HG02763 (cell line): ENCODE measurements around the gene EPOP.

Source experiments
- ATAC-seq: cut with Tn5 transposase; IDR thresholded peaks from one replicate; pipeline ENCODE4 v1.9.1; 2021; ENCODE audit warnings: mild to moderate bottlenecking, moderate library complexity; ENCODE audit not compliant: unreplicated experiment

EPOP gene

DNA sequence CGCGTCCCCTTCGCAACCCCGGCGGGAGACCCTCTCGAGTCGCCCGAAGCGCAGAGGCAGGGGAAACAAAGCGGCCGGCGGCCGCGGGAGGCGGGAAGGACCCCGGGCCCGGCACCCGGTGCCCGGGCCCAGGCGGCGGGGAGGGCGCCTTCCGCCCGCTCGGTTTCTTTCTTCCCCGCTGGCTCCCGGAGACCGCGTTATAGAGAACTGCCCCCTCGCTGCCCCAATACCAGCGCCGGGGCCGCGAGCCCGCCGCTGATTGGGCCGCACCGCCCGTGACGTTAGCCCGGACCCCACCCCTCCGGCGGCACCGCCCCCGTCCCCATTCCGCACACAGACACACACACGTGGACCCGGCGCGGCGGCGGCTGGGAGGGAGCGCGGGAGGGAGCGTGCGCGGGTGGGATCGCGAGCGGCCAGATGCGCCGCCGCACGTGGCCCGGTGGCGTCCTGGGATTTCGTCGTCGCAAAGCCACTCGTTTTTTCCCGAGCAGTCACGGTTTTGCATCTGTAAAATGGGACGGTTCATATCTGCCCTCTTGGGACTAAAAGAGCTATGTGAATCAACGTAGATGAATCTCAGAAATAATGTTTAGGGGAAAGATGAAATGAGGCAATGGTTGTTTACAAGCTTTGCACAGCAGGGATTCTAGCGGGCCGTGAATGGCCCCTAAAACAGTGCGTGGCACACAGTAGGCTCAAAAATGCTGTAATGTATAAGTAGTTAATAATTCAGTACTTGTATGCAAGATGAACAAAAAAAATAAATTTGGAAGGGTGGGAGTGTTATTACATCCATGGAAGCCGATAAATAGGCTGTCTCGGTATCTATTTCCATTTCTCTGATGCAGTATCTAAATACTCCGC is at the start of gene EPOP:
Gene EPOP (minus strand): TSS at position 209 of the 867 bp plus-strand sequence. CDS start 462 bp downstream, outside the sequence.
- ATAC-seq, result peak; percentile 85

DNA sequence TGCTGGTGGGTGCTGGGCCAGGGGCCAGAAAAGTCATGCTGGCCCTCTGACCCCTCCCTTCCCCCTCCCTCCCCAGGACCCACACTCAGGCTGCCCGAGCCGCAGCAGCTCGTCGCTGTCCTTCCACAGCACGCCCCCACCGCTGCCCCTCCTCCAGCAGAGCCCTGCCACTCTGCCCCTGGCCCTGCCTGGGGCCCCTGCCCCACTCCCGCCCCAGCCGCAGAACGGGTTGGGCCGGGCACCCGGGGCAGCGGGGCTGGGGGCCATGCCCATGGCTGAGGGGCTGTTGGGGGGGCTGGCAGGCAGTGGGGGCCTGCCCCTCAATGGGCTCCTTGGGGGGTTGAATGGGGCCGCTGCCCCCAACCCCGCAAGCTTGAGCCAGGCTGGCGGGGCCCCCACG is 47.0 kb upstream of the EPOP start:
- ATAC-seq, result no peak

DNA sequence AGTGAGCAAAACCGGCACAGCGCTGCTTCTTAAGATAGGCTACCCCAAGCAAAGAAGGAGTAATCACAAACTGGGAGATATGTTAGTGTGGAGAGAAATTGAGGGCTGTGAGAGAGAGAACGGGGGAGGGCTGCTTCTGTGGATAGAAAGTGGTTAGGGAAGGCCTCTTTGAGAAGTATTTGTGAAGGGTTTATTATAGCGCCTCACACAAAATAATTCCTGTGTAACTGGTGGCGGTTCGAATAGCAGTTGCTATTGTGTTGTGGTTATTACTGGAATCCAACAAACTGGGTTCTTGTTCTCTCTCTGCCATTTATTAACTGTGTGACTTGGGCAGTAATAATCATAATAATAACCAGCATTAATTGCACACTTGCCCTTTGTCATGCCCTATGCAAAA is 46.2 kb upstream of the EPOP start:
- no peak for ATAC-seq

DNA sequence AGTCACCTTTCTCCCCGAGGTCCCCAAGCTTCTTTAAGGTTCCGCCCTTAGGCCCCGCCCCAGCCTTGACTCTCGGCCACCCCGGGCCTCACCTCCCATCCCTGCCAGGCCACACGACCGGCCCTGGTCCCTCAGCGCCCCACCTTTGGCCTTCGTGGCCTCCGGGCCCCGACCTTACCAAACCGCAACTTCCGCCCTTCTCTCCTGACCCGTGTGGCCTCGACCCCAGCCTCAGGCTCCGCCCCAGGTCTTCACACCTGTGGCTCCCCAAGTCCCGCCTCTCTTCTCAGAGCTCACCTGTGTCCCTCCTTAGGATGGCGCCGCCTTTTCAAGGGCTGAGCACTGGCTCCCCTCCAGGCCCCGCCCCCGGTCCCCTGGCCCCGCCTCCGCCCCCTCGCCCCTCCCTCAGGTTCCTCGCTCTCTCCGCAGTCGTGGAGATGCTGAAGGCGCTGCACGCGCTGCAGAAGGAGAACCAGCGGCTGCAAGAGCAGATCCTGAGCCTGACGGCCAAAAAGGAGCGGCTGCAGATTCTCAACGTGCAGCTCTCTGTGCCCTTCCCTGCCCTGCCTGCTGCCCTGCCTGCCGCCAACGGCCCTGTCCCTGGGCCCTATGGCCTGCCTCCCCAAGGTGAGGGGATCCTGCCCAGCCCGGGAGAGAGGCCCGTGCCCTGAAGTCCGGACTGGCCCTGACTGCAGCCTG is 45.3 kb upstream of the EPOP start:
- no peak for ATAC-seq

DNA sequence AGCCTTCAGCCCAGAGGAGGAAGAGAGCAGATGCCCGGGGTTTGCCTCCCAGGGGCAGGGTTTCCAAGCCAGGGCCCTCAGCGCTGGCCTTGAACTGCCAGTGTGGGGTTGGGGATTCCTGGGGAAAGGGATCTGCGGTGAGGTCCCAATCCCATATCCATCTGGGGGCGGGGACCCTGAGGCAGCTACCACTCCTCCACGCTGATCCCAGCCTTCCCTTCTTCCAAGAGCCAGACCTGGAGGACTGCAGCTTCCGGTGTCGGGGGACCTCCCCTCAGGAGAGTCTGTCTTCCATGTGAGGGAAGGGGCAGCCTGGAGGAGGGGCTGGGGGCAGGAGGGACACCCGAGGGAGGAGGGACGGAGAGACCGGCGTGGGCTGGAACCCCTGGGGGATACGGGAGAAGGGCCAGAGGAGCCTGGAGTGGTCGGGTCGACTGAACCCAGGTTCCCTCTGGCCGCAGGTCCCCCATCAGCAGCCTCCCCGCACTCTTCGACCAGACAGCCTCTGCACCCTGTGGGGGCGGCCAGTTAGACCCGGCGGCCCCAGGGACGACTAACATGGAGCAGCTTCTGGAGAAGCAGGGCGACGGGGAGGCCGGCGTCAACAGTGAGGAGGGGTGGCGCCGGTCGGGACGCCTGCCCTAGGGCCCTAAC is 44.7 kb upstream of the EPOP start:
- no peak for ATAC-seq

DNA sequence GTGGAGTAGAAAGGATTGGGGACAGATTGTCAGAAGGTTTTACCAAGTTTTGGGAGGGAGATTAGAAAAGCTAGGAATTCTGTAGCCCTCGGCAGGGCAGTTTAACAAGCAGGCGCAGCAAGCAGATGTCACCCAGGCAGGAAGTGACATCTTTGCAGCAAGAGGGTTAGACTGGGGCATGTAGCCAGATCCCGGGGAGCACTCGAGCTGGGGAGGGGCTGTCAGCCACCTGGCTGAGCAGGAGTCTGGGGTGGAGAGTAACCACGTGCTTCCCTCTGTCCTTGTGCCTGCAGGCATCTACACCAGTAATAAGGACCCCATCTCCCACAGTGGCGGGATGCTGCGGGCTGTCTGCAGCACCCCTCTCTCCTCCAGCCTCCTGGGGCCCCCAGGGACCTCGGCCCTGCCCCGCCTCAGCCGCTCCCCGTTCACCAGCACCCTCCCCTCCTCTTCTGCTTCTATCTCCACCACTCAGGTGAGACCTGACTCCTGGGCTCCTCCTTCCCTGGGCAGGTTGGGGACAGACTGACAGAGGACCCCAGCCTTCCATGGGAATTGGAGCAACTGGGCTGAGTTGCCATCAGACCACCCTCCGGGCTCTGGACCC is 42.5 kb upstream of the EPOP start:
- ATAC-seq, result no peak

DNA sequence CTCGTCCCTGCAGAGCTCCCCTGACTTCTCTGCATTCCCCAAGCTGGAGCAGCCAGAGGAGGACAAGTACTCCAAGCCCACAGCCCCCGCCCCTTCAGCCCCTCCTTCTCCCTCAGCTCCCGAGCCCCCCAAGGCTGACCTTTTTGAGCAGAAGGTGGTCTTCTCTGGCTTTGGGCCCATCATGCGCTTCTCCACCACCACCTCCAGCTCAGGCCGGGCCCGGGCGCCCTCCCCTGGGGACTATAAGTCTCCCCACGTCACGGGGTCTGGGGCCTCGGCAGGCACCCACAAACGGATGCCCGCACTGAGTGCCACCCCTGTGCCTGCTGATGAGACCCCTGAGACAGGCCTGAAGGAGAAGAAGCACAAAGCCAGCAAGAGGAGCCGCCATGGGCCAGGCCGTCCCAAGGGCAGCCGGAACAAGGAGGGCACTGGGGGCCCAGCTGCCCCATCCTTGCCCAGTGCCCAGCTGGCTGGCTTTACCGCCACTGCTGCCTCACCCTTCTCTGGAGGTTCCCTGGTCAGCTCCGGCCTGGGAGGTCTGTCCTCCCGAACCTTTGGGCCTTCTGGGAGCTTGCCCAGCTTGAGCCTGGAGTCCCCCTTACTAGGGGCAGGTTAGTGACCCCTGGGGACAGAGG is 41.7 kb upstream of the EPOP start:
- no peak for ATAC-seq

DNA sequence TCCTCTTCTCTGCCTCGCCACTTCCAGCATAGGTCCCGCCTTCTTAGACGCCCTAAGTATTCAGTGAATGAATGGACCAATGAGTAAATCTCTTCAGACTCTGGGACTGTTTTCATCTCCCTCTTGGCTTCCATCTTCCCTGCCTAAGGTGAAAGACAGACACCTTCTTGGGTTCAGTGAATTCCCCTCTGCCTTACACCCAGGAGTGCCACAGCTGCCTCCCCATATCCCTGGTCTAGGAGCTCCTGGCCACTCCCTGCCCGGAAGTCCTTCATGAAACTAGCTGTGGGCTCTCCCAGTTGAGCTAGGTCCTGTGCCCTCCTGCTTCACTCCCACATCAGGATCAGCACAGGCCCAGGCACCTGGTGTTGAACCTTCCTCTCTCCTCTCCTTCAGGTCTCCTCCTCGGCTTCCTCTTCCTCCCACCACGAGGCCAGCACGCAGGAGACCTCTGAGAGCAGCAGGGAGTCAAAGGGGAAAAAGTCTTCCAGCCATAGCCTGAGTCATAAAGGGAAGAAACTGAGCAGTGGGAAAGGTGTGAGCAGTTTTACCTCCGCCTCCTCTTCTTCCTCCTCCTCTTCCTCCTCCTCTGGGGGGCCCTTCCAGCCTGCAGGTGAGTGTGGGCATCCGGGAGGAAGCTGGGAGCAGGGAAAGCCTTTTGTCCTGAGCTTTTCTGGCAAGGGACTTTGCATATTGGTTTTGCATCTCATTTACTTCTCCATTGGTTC is 40.6 kb upstream of the EPOP start:
- ATAC-seq, result no peak

DNA sequence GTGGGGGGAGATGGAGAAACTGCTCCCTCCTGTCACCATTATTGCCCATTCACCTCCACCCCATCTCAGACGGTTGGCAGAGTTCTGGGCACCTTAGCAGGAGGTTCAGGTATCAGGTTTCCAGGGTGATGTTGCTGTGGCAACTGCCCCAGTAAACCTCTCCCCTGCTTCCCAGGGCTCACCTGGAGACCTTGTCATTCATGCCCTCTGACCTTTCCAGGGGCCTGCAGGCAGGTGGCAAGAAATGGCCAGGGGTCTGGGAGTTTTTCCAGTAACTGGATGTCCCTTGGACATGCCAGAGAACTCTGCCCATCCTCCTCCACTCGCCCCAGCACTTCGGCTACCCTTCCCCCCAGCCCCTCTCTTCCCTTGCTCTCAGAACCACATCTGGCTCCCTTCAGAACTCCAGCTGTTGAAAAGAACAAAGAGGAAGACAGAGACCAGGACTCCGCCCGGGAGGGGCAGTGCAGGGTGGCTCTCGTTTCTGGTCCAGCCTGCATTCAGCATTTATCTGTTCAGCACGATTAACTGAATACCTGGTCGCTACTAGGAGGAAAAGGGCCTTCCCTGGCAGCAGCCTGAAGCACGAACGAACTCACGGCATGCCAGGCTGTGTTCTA is 38.8 kb upstream of the EPOP start:
- ATAC-seq, result no peak

DNA sequence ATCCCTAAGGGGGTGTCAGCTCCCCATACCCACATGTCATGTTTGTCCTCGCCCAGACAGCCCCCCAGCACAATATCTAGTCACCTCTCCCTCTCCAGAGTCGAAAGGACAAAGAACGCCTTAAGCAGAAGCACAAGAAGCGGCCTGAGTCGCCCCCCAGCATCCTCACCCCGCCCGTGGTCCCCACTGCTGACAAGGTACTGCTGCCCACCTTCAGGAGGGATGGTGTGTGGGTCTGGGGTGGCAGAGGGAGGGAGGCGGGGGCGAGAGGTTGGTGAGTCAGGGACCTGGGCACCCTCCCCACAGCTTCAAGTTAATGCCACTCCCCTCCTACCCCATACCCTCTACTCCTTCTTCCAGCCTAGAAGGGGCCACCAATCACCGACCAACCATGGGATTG is 37.8 kb upstream of the EPOP start:
- ATAC-seq, result no peak

DNA sequence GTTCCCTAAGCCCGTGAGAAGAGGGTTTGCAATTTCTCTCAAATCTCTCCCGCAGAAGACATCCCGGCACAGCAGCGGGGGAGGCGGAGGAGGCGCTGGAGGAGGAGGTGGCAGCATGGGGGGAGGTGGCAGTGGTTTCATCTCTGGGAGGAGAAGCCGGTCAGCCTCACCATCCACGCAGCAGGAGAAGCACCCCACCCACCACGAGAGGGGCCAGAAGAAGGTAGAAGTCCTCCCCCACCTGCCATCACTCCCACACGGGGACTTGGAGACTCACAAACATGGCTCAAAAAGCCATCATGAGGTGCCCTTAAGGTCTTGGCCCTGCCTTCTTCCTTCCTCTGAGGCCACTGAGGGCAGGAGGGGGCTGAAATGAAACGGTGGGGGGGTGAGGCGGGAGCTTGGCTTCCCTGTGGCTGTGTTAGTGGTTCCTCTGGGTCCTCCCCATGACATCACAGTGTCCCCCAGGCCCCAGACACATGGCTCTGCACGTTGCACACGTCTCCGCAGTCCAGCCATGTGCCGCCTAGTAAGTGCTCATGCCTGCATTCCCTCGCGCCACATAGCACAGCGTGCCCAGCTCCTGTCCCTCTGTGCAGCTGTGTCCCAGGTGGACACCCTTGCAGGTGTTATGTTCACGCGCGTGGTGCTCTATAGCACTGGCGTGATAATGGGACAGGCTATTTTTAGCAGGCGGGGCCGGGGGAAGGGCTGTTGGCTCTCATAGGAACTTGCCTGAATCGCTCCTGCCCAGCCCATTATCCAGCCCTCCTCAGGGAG is 37.2 kb upstream of the EPOP start:
- ATAC-seq, result no peak

DNA sequence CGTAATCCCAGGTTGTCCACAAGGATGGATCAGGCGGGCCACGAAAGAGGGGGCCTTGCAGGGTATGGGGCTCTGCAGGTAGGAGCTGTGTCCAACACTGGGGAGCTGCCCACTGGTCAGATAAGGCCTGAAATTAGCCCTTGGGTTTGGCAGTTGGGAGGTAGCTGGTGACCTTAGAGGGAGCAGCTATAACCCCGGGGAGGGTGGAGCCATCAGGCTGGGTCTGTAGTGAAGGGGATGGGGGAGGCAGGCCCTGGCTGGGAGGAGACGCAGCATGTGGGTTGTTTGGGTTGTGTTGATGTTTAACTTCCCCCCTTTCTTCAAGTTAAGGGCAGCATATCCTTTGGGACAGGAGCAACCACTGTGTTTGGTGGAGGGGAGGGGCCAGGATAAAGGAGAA is 36.2 kb upstream of the EPOP start:
- no peak for ATAC-seq

DNA sequence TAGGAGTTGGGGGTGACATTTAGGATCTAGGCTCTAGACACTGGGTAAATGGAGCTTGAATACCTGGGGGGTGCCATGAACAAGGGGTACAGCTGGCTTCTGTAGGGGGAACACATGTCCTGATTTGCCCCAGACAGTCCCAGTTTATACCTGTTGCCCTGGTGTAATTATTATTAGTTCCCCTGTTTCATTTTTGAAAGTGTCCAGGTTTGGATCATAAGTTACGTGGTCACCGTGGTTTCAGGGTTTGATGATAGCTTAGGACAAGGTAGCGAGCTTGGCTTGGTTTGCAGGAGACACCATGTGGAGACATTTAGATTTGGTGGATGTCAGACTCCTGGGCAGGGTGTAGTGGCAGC is 35.8 kb upstream of the EPOP start:
- ATAC-seq, result no peak

DNA sequence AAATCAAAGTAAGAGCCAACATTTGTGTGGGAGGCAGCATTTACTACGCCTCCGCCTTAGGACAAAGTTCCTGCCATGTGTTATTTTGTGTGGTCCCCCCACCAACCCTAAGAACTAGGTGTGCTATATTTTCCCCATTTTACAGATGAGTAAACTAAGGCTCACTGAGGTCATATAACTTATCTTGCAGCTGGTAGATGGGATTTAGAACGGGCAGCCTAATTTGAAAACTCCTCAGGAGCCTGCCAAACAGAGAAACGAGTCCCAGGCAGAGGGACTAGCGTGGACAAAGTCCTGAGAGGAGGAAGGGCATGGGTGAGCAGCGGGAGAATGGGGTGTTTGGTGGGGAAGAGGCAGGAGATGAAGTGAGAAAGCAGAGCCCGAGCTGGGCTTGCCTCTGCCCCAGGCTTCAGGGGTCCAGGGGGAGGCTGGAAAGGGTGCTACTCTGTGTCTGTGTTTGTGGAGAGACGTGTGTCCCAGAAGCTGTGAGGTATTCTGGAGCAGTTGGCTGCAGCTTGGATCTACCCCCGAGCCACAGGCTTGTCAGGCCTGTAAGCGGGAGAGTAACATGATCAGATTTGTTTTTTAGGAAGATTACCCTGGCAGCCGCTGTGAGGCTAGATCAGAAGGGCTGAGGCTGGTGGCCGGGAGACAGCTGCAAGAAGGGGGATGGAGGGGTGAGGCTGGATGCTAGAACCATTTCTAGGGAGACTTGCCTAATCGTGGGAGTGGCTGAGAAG is 35.3 kb upstream of the EPOP start:
- no peak for ATAC-seq

DNA sequence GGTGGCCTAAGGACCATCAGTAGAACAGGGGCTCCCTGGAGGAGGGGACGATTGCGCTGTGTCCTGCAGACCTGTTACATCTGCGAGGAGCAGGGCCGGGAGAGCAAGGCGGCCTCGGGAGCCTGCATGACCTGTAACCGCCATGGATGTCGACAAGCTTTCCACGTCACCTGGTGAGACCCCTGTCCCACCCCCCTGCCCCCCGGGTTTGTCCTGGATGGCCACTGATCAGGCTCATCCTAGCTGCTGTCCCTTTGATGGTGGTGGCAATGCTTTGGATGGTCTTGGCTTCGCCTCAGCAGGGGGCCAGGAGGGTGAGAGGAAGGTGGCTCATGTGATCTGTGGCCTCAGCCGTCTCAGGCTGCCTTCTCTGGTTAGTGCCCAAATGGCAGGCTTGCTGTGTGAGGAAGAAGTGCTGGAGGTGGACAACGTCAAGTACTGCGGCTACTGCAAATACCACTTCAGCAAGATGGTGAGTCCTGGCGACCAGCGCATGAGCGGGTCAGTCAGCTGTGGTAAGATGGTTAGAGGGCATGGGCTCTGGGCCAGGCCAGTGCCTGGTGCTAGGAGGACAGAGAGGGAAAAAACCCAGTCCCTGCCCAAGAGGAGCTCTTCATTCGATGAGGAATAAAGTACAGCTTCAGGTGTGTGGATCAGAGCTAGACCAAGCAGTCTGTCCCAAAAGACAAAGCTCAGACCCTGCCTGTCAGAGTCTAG is 34.5 kb upstream of the EPOP start:
- ATAC-seq, result no peak

DNA sequence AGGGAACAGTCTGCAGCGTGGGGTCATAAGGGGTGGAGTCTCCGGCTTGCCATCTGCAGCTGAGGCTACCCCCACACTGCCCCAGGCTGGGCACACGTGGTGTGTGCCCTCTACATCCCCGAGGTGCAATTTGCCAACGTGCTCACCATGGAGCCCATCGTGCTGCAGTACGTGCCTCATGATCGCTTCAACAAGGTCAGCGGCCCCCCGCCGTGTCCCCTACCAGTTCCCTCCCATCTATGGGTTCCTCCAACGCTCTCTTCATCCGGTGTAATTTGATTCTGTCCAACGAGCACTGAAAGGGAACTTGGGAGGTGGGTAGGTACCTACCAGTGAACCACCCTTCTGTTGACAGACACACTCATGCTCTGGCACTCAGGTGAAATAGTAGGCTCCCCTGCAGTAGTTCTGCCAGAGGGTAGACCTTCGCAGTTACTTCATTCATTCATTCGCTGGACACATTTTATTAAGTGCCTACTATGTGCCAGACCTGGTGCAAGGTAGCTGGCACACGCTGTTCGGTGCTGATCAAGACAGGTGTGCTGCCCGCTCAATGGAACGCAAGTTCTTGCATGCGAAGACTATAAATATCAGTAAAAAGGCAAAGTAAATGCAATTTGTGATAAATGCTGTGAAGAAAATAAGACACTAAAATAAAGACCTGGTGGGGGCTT is 33.1 kb upstream of the EPOP start:
- no peak for ATAC-seq

DNA sequence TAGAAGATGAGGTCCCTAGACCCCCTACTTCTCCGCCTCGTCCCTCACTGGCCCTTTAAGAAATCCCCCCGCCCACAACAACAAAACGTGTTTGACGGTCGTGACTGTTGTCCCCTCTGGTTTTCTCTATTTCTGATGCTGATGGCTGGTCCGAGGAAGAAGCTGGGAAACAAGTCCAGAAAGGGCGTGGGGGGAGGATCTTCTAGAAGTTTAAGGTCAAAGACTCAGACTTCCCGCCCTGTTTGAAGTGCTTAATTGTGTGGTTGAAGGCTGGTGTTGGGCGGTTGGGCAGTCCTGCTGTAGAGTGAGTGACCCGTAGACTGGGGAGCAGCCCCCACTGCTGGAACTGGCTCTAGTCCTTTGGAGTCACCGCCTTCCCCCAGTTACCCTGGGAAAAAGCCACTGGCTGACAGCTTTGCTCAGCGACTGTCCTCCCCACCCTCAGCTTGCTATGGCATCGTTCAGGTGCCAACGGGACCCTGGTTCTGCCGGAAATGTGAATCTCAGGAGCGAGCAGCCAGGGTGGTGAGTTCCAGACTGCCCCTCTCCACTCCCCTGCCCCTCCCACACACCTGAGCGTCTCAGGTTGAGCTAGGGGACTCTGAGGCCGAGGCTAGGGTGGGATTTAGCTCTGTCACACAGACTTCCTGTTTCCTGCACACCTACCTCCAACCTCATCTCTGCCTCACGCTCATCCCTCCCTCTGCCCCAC is 31.9 kb upstream of the EPOP start:
- ATAC-seq, result no peak
